Pons (tissue), 1 donor: ENCODE data around the gene RPL14.
A peak's percentile ranks its signal among the peaks of the same experiment; 100 is the strongest.
"Not testable (repeated sequence)": the region's sequence is repeated elsewhere in the genome, so short reads cannot be mapped to it uniquely, and the experiment has no call there.

Experiments
- DNase-seq: peaks from one replicate; pipeline ENCODE4 v3.0.0-alpha.2; 2016; ENCODE audit warnings: low spot score

RPL14 gene

DNA sequence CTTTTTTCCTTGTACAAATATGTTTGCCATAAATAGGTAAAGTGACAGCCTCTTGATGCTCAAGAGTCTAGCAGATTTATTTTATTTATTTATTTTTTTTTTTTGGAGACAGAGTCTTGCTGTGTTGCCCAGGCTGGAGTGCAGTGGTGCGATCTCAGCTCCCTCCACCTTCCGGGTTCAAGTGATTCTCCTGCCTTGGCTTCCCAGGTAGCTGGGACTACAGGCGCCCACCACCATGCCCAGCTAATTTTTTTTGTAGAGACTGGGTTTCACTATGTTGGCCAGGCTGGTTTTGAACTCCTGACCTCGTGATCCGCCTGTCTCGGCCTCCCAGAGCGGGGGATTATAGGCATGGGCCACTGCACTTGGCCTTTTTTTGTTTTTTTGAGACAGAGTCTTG, 5.7 kb downstream of the RPL14 start:
- not testable (repeated sequence) for DNase-seq

GRCh38 chr3:40463579-40463978, 6.4 kb downstream of the RPL14 start:
- DNase-seq, result no peak

GRCh38 chr3:40464339-40465110, 7.4 kb downstream of the RPL14 start:
- DNase-seq, result no peak

DNA sequence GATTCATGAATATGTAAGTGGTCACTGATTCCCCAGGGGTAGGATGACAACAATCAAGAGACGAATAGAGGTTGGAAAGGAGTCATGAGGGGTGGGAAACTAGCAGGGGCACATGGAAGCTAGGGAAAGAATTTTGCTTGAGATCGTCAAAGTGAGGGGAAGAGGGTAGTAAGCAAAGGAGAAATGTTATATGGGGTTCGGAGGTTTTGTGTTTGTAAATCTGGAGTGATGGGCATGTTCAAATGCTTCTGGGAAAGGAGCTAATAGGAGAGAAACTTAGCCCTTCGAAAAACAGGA, 7.9 kb downstream of the RPL14 start:
- DNase-seq, result no peak

DNA sequence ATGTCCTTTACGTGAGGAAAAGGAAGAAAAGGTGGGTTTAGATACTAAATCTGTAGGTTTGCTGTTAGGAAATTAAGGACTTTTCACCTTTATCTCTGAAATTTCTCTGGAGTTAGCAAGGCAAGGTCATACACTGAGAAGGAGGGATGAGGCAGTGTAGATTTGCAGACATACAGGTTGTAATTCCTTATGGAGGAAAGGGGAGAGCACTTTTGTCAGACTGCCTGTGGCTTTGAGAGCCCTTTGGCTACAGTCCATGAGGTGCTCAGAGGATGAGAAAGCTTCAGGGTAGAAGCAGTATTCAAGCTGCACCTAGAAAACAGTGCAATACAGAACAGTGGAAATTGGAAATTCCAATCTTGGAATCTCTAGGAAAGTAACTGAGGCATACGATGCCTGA, 8.3 kb downstream of the RPL14 start:
- no peak for DNase-seq

GRCh38 chr3:40468018-40468417, 10.9 kb downstream of the RPL14 start:
- DNase-seq, result no peak

- DNase-seq, result no peak
These were observed 13.6 kb downstream of the RPL14 start for GRCh38 chr3:40470701-40471100.

DNA sequence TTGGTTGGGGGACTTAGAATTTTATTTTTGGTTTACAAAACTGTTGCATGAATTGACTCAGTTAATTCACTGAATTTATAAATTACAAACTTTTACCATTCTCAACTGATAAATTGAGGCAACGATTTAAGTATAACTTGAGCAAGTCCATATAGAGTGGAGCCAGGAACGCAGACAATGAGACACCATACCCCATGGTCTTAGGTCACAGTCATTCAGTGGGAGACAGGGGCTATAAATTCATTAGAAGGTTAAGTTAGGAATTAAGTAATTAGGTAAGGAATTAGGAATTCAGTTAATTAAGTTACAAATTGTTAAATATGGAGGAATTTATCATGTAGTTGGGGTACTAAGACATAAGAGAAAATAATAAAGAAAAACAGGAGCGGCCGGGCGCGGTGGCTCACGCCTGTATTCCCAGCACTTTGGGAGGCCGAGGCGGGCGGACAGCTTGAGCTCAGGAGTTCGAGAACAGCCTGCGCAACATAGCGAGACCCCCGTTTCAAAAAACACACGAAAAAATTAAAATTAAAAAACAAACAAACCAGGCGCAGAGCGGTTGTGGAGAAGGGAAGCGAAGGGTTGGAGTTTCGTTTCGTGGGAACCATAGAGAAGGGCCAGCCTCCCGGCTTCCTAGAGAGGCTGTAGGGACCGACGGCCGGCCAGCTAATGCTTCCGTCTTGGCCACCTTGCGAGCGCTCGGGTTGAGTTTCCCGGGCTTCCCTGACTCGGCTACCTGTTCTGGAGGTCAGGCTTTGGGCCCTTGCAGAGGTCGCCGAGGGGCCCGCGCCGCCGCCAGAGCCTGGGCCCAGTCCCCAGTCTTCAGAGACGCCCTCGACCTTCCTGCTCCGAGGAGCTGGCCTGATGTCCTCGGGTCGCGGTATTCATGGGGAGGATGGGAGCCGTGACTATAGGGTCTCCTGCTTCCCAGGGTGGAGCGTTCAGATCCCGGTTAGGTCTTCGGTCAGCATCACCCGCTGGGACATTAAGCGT, 19.6 kb downstream of the RPL14 start, which contains the start of gene ZNF619:
ZNF619 (plus strand) TSS at position 645 of the 993 bp plus-strand sequence. CDS start 858 bp downstream, outside the sequence.
- DNase-seq, result peak; percentile 48

- DNase-seq, result no peak
These were observed 20.5 kb downstream of the RPL14 start for GRCh38 chr3:40477666-40478065.

DNA sequence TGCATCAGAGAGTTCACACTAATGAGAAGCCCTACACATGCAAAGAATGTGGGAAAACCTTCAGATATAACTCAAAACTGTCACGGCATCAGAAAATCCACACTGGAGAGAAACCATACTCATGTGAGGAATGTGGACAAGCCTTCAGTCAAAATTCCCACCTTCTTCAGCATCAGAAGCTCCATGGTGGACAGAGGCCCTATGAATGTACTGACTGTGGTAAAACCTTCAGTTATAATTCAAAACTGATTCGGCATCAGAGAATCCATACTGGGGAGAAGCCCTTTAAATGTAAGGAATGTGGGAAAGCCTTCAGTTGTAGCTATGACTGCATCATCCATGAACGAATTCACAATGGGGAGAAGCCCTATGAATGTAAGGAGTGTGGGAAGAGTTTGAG, 30.0 kb downstream of the RPL14 start:
- DNase-seq, result no peak

DNA sequence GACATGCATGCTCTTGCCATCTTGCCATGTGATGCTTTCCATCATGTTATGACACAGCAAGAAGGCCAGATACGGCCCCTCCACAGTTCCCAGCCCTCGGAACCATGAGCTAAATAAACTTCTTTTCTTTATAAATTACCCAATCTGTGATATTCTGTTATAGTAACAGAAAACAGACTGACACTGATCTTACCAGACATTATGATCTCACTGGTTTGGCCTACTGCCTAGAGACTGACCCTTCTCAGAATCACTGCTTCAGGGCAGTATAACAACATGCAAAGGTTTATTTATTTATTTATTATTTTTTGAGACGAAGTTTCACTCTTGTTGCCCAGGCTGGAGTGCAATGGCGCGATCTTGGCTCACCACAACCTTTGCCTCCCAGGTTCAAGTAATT, 33.8 kb downstream of the RPL14 start:
- no peak for DNase-seq

GRCh38 chr3:40494698-40495097, 37.6 kb downstream of the RPL14 start:
- DNase-seq, result no peak

GRCh38 chr3:40497288-40497687, 40.1 kb downstream of the RPL14 start:
- DNase-seq, result no peak

GRCh38 chr3:40499952-40500351, 42.8 kb downstream of the RPL14 start:
- no peak for DNase-seq

DNA sequence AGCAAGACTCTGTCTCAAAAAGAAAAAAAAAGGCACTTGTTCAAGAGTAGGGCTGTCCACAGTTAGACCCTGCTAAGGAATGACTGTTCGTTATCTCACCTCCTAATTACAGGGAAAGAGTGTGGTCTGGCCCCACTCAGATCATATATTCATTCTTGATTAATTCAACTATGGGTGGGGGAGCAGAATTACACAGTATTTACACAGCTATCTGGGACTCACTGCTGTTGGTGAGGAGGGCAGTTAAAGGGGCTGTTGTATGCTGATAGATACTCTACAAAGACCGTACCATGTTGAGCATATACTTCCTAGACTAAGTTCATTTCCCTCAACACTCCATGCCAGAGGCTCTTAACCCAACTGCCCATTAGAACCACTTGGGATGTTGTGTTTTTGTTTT, 44.9 kb downstream of the RPL14 start:
- no peak for DNase-seq

DNA sequence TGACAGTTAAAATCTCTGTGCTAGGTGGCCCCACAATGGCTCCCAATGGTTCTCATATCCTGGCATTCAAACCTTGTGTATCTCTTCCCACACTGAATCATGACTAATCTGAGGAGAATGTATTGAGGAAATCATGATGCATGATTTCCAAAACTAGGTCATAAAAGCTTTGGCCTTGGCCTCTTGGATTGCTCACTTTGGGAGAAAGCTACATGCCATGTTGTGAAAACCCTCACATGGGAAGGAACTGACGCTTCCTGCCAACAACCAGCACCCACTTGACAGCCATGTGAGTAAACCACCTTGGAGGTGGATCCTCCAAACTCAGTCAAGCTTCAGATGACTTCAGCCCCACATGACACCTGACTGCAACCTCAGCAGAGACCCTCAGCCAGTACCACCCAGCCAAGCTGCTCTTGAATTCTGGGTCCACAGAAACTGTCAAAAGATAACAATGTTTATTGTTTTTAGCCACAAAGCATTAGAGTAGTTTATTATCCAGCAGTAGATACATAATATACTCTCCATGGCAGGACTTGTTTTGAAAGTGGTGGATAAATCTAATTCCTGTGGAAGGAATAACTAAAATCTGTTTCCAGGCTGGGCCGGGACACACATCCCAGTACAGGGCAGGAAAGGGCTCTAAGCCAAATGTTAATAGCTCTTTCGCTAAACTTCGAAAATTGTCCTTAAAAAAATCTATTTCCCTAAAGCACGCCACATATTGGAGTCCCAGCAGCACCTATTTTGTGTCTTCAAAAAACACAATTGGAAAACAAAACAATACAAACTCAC, 47.7 kb downstream of the RPL14 start:
- DNase-seq, result no peak

DNA sequence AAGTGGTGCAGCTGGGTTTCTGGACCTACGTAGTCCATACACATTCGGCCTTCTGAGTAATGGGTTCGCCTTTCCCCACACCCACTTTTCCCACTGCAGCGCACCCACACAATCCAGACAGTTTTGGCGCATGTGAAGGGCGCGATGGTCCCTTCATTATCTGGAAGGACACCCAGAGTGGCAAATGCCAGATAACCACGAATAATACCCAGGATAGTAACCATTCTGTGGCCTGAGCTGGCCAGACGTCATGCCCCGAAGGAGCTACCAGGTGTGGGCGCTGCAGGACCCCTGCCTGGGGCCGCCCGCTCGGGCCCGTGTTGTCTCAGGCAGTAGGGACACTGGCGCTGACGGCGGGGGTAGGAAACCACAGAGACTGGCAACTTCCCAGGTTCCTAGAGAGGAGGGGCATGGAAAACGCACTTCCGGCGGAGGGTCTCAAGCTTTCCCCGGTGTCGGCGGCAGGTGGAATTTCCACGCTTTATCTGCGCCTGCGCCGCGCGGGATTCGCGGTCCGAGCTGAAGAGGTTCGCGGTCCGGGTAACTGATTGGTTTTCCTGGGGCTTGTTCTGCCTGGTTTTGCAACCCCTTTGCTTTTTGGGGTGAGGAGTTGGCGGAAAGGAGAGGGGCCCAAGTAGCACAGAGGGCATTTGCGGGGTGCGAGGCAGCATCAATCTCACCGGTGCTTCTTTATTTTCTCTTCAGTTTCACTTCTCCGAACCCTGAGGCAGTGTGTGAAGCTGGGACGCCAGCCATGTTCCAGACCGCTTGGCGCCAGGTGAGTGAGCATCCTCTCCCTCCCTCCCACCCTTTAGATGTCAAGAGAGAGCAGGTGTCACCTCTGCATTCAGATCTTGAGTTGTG, 48.7 kb downstream of the RPL14 start, which contains the start of gene ZNF620:
ZNF620 (plus strand) TSS at position 441 of the 864 bp plus-strand sequence; CDS start at position 755, 314 bp downstream.
- DNase-seq, result peak; percentile 69

DNA sequence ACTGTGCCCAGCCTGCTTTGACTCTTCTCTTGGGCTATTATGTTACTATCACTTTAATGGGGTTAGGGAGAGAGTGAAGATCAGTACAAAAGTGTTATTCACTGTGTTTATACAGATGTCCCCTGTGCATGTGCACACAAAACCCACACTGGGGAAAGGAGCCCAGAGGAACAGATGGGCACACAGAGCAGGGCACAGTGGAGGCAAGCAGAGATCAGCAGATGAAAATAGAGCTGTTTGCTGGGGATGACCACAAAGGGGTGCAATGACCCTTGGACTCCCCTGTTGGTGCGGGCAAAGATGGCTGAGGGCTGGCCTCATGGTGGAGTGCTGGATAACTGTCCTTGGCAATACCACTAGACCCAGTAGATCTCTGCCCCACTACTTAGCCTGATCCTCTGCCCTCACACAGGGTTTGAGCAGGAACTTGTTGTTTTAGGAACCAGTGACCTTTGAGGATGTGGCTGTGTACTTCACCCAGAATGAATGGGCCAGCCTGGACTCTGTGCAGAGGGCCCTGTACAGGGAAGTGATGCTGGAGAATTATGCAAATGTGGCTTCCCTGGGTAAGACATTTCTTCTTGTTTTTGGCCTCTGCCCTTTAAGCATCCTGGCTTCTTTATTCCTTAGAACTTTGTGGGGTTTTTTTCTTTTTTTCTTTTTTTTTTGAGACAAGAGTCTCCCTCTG, 54.0 kb downstream of the RPL14 start:
- DNase-seq, result peak; percentile 36

- no peak for DNase-seq
These were observed 59.1 kb downstream of the RPL14 start for GRCh38 chr3:40516201-40516600.

DNA sequence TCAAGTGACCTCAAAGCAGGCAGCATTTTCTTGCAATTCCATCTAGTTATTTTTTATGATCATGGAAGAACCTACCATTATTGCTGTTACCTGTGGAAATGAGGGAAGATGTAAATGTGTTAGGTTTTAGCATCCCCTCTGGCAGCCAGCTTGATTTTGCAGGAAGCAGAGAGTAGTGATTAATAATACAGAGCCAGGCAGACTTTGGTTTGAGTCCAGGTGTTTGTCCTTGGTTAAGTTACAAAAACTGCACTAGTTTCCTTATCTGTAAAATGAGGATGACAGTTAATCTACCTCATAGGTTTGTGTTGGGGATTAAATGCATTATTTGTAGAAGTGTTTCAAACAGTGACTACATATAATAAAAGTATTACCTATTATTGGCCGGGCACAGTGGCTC, 60.9 kb downstream of the RPL14 start:
- DNase-seq, result no peak
